Kasumi-1 (cell line): ENCODE data around the gene MMP12.

Experiments used
- DNase-seq, 2 experiments: peaks; one replicate each; lab custom pipeline; 2025; lab: John Stamatoyannopoulos, UW

The MMP12 gene

GRCh38 chr11:102850973-102851745, 23.6 kb downstream of the MMP12 start:
- no peak for DNase-seq

GRCh38 chr11:102849311-102849710, 25.5 kb downstream of the MMP12 start:
- DNase-seq, result no peak

GRCh38 chr11:102846292-102846691, 28.5 kb downstream of the MMP12 start:
- no peak for DNase-seq

GRCh38 chr11:102843489-102843888, 31.3 kb downstream of the MMP12 start, which contains the start of gene MMP3:
Gene MMP3, minus strand, starts transcription at chr11:102843609. Its CDS starts 63 bp downstream, at chr11:102843546.
- DNase-seq, result no peak

- no peak for DNase-seq
These were observed 31.9 kb downstream of the MMP12 start for GRCh38 chr11:102842930-102843329.

GRCh38 chr11:102840018-102840417, 34.8 kb downstream of the MMP12 start:
- DNase-seq, result no peak

GRCh38 chr11:102837646-102838045, 37.1 kb downstream of the MMP12 start:
- no peak for DNase-seq

GRCh38 chr11:102837156-102837555, 37.6 kb downstream of the MMP12 start:
- DNase-seq, result no peak

- DNase-seq, result no peak
These were observed 38.4 kb downstream of the MMP12 start for GRCh38 chr11:102836290-102836875.

- DNase-seq, result no peak
These were observed 41.1 kb downstream of the MMP12 start for GRCh38 chr11:102833731-102834130.

- no peak for DNase-seq
These were observed 42.2 kb downstream of the MMP12 start for GRCh38 chr11:102832612-102833011.

GRCh38 chr11:102831489-102832440, 43.0 kb downstream of the MMP12 start:
- DNase-seq, result no peak

- DNase-seq, result no peak
These were observed 43.7 kb downstream of the MMP12 start for GRCh38 chr11:102831128-102831488.

- DNase-seq, result no peak
These were observed 44.6 kb downstream of the MMP12 start for GRCh38 chr11:102830001-102830727.

GRCh38 chr11:102829316-102830000, 45.3 kb downstream of the MMP12 start:
- DNase-seq, result peak; percentile 4 to 5

GRCh38 chr11:102824556-102824955, 50.2 kb downstream of the MMP12 start:
- DNase-seq, result no peak

GRCh38 chr11:102819491-102819890, 55.3 kb downstream of the MMP12 start:
- DNase-seq, result no peak

- no peak for DNase-seq
These were observed 61.3 kb downstream of the MMP12 start for GRCh38 chr11:102813484-102813883.
